ENCODE data around the gene TACR1.

- TF ChIP-seq, protein P1, sequence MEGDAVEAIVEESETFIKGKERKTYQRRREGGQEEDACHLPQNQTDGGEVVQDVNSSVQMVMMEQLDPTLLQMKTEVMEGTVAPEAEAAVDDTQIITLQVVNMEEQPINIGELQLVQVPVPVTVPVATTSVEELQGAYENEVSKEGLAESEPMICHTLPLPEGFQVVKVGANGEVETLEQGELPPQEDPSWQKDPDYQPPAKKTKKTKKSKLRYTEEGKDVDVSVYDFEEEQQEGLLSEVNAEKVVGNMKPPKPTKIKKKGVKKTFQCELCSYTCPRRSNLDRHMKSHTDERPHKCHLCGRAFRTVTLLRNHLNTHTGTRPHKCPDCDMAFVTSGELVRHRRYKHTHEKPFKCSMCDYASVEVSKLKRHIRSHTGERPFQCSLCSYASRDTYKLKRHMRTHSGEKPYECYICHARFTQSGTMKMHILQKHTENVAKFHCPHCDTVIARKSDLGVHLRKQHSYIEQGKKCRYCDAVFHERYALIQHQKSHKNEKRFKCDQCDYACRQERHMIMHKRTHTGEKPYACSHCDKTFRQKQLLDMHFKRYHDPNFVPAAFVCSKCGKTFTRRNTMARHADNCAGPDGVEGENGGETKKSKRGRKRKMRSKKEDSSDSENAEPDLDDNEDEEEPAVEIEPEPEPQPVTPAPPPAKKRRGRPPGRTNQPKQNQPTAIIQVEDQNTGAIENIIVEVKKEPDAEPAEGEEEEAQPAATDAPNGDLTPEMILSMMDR (IDR thresholded peaks at IDR 0.05; ENCODE audit: poor library complexity, severe bottlenecking): no peak
- TF ChIP-seq EZH2 (IDR thresholded peaks at IDR 0.05; ENCODE audit: borderline replicate concordance, insufficient read depth, low read length, poor library complexity, severe bottlenecking) (no peak), POLR2AphosphoS5 (IDR thresholded peaks at IDR 0.05) (no peak)
Measured at GRCh38 chr2:74999468-74999867, 199.9 kb downstream of the TACR1 start.
